GM23338 (cell line): ENCODE measurements around the gene GTPBP1. TPM values are rescaled to one million over a fixed set of nuclear protein-coding genes. Genes with fewer than 3 reads are reported as not detected.

ENCODE experiments used
- ATAC-seq: fragments of 200-7000 bp; cut with Tn5 transposase; 3 replicates; pipeline ENCODE4 v1.9.1; 2020
- DNase-seq: peaks from one replicate; pipeline ENCODE4 v3.0.0-alpha.2; 2015; ENCODE audit warnings: low spot score
- H2AFZ ChIP-seq: fragments of 200-600 bp; sonication (generic); 2 replicates; pipeline ENCODE4 v1.8.0; 2016; ENCODE audit warnings: antibody characterized with exemption, mild to moderate bottlenecking, moderate library complexity
- H3F3A ChIP-seq: fragments of 200-600 bp; sonication (generic); replicated peaks from 2 replicates; pipeline ENCODE4 v1.8.0; 2017; ENCODE audit warnings: antibody characterized with exemption, mixed run types, low read depth
- H3K27ac ChIP-seq: fragments of 200-600 bp; sonication (generic); 2 replicates; pipeline ENCODE4 v1.6.1; 2016; ENCODE audit warnings: low read depth
- H3K27me3 ChIP-seq: fragments of 200-600 bp; sonication (generic); 2 replicates; pipeline ENCODE4 v1.8.0; 2016; ENCODE audit warnings: mild to moderate bottlenecking, mixed run types, moderate library complexity; ENCODE audit not compliant: insufficient read depth
- H3K36me3 ChIP-seq: fragments of 200-600 bp; sonication (generic); 2 replicates; pipeline ENCODE4 v1.8.0; 2016; ENCODE audit warnings: mild to moderate bottlenecking; ENCODE audit not compliant: insufficient read depth
- H3K4me1 ChIP-seq: fragments of 200-600 bp; sonication (generic); 2 replicates; pipeline ENCODE4 v1.8.0; 2016; ENCODE audit warnings: mild to moderate bottlenecking, moderate library complexity; ENCODE audit not compliant: insufficient read depth
- H3K4me2 ChIP-seq: fragments of 200-600 bp; sonication (generic); 2 replicates; pipeline ENCODE4 v1.7.1; 2017; ENCODE audit warnings: mixed run types
- H3K4me3 ChIP-seq: fragments of 200-600 bp; sonication (generic); 2 replicates; pipeline ENCODE4 v1.6.1; 2016; ENCODE audit warnings: mixed run types
- H3K79me2 ChIP-seq: fragments of 200-600 bp; sonication (generic); replicated peaks from 2 replicates; pipeline ENCODE4 v1.8.0; 2017; ENCODE audit warnings: mild to moderate bottlenecking; ENCODE audit not compliant: insufficient read depth
- H3K9me2 ChIP-seq: fragments of 200-600 bp; sonication (generic); 2 replicates; pipeline ENCODE4 v1.8.0; 2017; ENCODE audit not compliant: insufficient read depth
- H4K20me1 ChIP-seq: fragments of 200-600 bp; sonication (generic); replicated peaks from 2 replicates; pipeline ENCODE4 v1.8.0; 2017; ENCODE audit warnings: mild to moderate bottlenecking; ENCODE audit not compliant: insufficient read depth
- H3K27ac Mint-ChIP-seq: 2 replicates; pipeline ENCODE4 v1.8.0; 2020; ENCODE audit warnings: inconsistent platforms, mild to moderate bottlenecking, moderate library complexity, mixed read lengths
- H3K27me3 Mint-ChIP-seq: 3 replicates; pipeline ENCODE4 v1.8.0; 2022; ENCODE audit warnings: low read depth, mild to moderate bottlenecking, moderate library complexity, mixed read lengths, inconsistent platforms; ENCODE audit not compliant: insufficient read depth, poor library complexity
- H3K36me3 Mint-ChIP-seq: 3 replicates; pipeline ENCODE4 v1.8.0; 2021; ENCODE audit warnings: low read depth, mild to moderate bottlenecking, inconsistent platforms, moderate library complexity, mixed read lengths
- H3K4me1 Mint-ChIP-seq: 3 replicates; pipeline ENCODE4 v1.8.0; 2020; ENCODE audit warnings: mild to moderate bottlenecking, inconsistent platforms, mixed read lengths
- H3K4me3 Mint-ChIP-seq: 3 replicates; pipeline ENCODE4 v1.8.0; 2021; ENCODE audit warnings: moderate library complexity, mild to moderate bottlenecking, inconsistent platforms, mixed read lengths
- H3K9me3 Mint-ChIP-seq: 3 replicates; pipeline ENCODE4 v1.8.0; 2020; ENCODE audit warnings: moderate library complexity, mild to moderate bottlenecking, inconsistent platforms, mixed read lengths
- CREB1 ChIP-seq: fragments of 250-450 bp; sonication (Bioruptor Pico); IDR thresholded peaks from 2 replicates; pipeline ENCODE4 v1.5.0; 2020; ENCODE audit warnings: low read depth, mild to moderate bottlenecking, moderate library complexity
- EZH2 ChIP-seq: fragments of 200-600 bp; sonication (generic); IDR thresholded peaks from one replicate; pipeline ENCODE4 v1.8.0; 2017; ENCODE audit warnings: antibody characterized with exemption, mild to moderate bottlenecking, low read depth; ENCODE audit not compliant: unreplicated experiment
- POLR2AphosphoS5 ChIP-seq: IDR thresholded peaks from 2 replicates; pipeline ENCODE4 v1.6.1; 2016; ENCODE audit warnings: antibody characterized with exemption, low read depth
- STAT1 ChIP-seq: IDR thresholded peaks from one replicate; pipeline ENCODE4 v1.6.1; 2016; ENCODE audit warnings: antibody characterized with exemption; ENCODE audit not compliant: unreplicated experiment
- ZNF114 ChIP-seq: fragments of 250-450 bp; sonication (Bioruptor Pico); IDR thresholded peaks from 2 replicates; pipeline ENCODE4 v1.5.0; 2020; ENCODE audit warnings: mild to moderate bottlenecking, moderate library complexity
- ZNF331 ChIP-seq: fragments of 250-450 bp; sonication (Bioruptor Pico); IDR thresholded peaks from 2 replicates; pipeline ENCODE4 v1.5.0; 2020; ENCODE audit warnings: low read depth, mild to moderate bottlenecking, moderate library complexity
- polyA plus RNA-seq: library from polyadenylated mRNA; unstranded; fragments of >200 nt; fragmentation: Nextera tagmentation; extraction: Ambion mirVana; gene quantifications from 2 replicates; pipeline ENCODE4 v1.2.1, GENCODE V29; 2016
- total RNA-seq: library from RNA; depleted of rRNA; stranded (reverse); fragments of >200 nt; shearing (Covaris generic); gene quantifications from 2 replicates; pipeline ENCODE4 v1.2.3, GENCODE V29; 2014
- TF ChIP-seq, protein P1 (sequence below), 2 experiments: fragments of 200-600 bp in 1 of 2; sonication (generic) in 1 of 2; conservative IDR thresholded peaks; 2 replicates each; pipeline versions ENCODE4 v1.5.1 to v1.6.1; 2016 to 2017; ENCODE audit warnings: antibody characterized with exemption in 2 of 2, low read depth in 2 of 2, mild to moderate bottlenecking in 2 of 2, moderate library complexity in 1 of 2
- TF ChIP-seq, protein P2 (sequence below): IDR thresholded peaks from one replicate; pipeline ENCODE4 v1.6.1; 2018; ENCODE audit warnings: antibody characterized with exemption; ENCODE audit not compliant: unreplicated experiment
- TF ChIP-seq, protein P3 (sequence below): fragments of 250-450 bp; sonication (Bioruptor Pico); IDR thresholded peaks from 2 replicates; pipeline ENCODE4 v1.5.0; 2020; ENCODE audit warnings: mild to moderate bottlenecking, moderate library complexity

The GTPBP1 gene
- total and polyA plus RNA-seq, 2 experiments from 2014 or later: 27.2 to 88.4 TPM

DNA sequence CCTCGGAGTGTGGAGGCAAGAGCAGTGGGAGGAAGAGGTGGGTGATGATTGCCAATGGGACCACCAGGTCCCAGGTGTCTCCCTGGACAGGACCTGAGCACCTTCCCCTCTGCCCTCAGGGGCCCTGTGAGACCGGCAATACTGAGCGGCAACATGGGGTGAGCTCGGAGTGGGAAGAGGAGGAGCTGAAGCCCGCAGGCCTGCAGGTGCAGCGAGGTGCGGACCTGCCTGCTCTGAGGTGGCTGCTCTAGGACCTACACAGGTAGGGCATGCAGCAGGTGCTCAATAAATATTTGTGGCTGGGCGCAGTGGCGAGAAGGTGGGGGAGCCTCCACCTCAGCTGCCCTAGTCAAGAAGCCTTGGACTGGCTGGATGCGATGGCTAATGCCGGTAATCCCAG is 62.3 kb downstream of the GTPBP1 start:
- Histone ChIP-seq H3K4me2 (no peak overlapping the region), H3K4me1 (no peaks in the 10 kb centered on the region), H3K9me2 (no peaks in the 10 kb centered on the region), H3K4me3 (no peak overlapping the region), H3K79me2 (no peaks in the 10 kb centered on the region), H3K27me3 (no peaks in the 10 kb centered on the region), H4K20me1 (no peaks in the 10 kb centered on the region), H3K27ac (no peak overlapping the region), H3F3A (no peaks in the 10 kb centered on the region), H3K36me3 (no peaks in the 10 kb centered on the region), H2AFZ (no peak overlapping the region)
- no peaks in the 10 kb centered on the region for H3K9me3 Mint-ChIP-seq
- no peaks in the 10 kb centered on the region for H3K4me1 Mint-ChIP-seq
- ATAC-seq: no peak
- H3K36me3 Mint-ChIP-seq: no peaks in the 10 kb centered on the region
- no peak overlapping the region for H3K27ac Mint-ChIP-seq
- TF ChIP-seq ZNF114 (no peak), CREB1 (CRISPR knock-in tag) (no peak), STAT1 (no peak), POLR2AphosphoS5 (no peak), EZH2 (no peak), ZNF331 (no peak)
- TF ChIP-seq, protein P1, sequence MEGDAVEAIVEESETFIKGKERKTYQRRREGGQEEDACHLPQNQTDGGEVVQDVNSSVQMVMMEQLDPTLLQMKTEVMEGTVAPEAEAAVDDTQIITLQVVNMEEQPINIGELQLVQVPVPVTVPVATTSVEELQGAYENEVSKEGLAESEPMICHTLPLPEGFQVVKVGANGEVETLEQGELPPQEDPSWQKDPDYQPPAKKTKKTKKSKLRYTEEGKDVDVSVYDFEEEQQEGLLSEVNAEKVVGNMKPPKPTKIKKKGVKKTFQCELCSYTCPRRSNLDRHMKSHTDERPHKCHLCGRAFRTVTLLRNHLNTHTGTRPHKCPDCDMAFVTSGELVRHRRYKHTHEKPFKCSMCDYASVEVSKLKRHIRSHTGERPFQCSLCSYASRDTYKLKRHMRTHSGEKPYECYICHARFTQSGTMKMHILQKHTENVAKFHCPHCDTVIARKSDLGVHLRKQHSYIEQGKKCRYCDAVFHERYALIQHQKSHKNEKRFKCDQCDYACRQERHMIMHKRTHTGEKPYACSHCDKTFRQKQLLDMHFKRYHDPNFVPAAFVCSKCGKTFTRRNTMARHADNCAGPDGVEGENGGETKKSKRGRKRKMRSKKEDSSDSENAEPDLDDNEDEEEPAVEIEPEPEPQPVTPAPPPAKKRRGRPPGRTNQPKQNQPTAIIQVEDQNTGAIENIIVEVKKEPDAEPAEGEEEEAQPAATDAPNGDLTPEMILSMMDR (conservative IDR thresholded peaks at IDR 0.05; ENCODE audit: low read depth in 2 of 2): no peak
- TF ChIP-seq, protein P2, sequence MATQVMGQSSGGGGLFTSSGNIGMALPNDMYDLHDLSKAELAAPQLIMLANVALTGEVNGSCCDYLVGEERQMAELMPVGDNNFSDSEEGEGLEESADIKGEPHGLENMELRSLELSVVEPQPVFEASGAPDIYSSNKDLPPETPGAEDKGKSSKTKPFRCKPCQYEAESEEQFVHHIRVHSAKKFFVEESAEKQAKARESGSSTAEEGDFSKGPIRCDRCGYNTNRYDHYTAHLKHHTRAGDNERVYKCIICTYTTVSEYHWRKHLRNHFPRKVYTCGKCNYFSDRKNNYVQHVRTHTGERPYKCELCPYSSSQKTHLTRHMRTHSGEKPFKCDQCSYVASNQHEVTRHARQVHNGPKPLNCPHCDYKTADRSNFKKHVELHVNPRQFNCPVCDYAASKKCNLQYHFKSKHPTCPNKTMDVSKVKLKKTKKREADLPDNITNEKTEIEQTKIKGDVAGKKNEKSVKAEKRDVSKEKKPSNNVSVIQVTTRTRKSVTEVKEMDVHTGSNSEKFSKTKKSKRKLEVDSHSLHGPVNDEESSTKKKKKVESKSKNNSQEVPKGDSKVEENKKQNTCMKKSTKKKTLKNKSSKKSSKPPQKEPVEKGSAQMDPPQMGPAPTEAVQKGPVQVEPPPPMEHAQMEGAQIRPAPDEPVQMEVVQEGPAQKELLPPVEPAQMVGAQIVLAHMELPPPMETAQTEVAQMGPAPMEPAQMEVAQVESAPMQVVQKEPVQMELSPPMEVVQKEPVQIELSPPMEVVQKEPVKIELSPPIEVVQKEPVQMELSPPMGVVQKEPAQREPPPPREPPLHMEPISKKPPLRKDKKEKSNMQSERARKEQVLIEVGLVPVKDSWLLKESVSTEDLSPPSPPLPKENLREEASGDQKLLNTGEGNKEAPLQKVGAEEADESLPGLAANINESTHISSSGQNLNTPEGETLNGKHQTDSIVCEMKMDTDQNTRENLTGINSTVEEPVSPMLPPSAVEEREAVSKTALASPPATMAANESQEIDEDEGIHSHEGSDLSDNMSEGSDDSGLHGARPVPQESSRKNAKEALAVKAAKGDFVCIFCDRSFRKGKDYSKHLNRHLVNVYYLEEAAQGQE: no peak
- TF ChIP-seq, protein P3, sequence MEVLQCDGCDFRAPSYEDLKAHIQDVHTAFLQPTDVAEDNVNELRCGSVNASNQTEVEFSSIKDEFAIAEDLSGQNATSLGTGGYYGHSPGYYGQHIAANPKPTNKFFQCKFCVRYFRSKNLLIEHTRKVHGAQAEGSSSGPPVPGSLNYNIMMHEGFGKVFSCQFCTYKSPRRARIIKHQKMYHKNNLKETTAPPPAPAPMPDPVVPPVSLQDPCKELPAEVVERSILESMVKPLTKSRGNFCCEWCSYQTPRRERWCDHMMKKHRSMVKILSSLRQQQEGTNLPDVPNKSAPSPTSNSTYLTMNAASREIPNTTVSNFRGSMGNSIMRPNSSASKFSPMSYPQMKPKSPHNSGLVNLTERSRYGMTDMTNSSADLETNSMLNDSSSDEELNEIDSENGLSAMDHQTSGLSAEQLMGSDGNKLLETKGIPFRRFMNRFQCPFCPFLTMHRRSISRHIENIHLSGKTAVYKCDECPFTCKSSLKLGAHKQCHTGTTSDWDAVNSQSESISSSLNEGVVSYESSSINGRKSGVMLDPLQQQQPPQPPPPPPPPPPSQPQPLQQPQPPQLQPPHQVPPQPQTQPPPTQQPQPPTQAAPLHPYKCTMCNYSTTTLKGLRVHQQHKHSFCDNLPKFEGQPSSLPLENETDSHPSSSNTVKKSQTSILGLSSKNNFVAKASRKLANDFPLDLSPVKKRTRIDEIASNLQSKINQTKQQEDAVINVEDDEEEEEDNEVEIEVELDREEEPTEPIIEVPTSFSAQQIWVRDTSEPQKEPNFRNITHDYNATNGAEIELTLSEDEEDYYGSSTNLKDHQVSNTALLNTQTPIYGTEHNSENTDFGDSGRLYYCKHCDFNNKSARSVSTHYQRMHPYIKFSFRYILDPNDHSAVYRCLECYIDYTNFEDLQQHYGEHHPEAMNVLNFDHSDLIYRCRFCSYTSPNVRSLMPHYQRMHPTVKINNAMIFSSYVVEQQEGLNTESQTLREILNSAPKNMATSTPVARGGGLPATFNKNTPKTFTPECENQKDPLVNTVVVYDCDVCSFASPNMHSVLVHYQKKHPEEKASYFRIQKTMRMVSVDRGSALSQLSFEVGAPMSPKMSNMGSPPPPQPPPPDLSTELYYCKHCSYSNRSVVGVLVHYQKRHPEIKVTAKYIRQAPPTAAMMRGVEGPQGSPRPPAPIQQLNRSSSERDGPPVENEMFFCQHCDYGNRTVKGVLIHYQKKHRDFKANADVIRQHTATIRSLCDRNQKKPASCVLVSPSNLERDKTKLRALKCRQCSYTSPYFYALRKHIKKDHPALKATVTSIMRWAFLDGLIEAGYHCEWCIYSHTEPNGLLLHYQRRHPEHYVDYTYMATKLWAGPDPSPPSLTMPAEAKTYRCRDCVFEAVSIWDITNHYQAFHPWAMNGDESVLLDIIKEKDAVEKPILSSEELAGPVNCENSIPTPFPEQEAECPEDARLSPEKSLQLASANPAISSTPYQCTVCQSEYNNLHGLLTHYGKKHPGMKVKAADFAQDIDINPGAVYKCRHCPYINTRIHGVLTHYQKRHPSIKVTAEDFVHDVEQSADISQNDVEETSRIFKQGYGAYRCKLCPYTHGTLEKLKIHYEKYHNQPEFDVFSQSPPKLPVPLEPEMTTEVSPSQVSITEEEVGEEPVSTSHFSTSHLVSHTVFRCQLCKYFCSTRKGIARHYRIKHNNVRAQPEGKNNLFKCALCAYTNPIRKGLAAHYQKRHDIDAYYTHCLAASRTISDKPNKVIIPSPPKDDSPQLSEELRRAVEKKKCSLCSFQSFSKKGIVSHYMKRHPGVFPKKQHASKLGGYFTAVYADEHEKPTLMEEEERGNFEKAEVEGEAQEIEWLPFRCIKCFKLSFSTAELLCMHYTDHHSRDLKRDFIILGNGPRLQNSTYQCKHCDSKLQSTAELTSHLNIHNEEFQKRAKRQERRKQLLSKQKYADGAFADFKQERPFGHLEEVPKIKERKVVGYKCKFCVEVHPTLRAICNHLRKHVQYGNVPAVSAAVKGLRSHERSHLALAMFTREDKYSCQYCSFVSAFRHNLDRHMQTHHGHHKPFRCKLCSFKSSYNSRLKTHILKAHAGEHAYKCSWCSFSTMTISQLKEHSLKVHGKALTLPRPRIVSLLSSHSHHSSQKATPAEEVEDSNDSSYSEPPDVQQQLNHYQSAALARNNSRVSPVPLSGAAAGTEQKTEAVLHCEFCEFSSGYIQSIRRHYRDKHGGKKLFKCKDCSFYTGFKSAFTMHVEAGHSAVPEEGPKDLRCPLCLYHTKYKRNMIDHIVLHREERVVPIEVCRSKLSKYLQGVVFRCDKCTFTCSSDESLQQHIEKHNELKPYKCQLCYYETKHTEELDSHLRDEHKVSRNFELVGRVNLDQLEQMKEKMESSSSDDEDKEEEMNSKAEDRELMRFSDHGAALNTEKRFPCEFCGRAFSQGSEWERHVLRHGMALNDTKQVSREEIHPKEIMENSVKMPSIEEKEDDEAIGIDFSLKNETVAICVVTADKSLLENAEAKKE (CRISPR knock-in tag): no peak
- DNase-seq: no peak
- peaks cover 13% of the 10 kb centered on the region for H3K27me3 Mint-ChIP-seq
- no peak overlapping the region for H3K4me3 Mint-ChIP-seq
